Heart left ventricle (tissue), 13 donors: ENCODE data around the gene CHID1.

Experiments
- CTCF ChIP-seq, 12 donors: fragments of 200-600 bp; sonication (generic) in 4 of 12; IDR thresholded peaks; one replicate each; pipeline versions ENCODE4 v1.5.0 to v1.8.0; 2018 to 2022; ENCODE audit warnings: antibody characterized with exemption in 12 of 12, mild to moderate bottlenecking in 5 of 12
- POLR2A ChIP-seq, 2 donors: fragments of 450-650 bp; IDR thresholded peaks; one replicate each; pipeline ENCODE4 v1.6.1; 2017; ENCODE audit warnings: antibody characterized with exemption in 2 of 2, mild to moderate bottlenecking in 2 of 2, moderate library complexity in 2 of 2
- donor health status: ischemic (EF 13 %, LVEDD 7.1; RV severe dilation, severe dysfunction).
- donor health status: DM: no; HTN: yes; CAD: no.
- donor health status: DM: no; HTN: no; CAD: no.
- donor health status: ischemic (EF 25% LVEDD 6.9; RV normal size, moderate dysfunction).
- donor health status: ischemic (EF 25% LVEDD 5.7; RV mildly dilated, moderate dysfunction).
- donor health status: ischemic (EF 35%, LVEDD 5.7; RV mildly dilated, moderate dysfunction).
- donor health status: nonischemic (EF 11% LVEDD 7.7; RV severe dilation, severe dysfunction).
- donor health status: DM: yes; HTN: yes; CAD: no.
- donor health status: PGD.
- donor health status: ischemic (EF 29% LVEDD 5.4; RV normal size, mild dysfunction).
- donor health status: nonischemic (EF 23%, LVEDD 6.1; RV moderate dilation, normal function).

- no peak for TF ChIP-seq CTCF (IDR thresholded peaks at IDR 0.05)
- no peak for TF ChIP-seq POLR2A (IDR thresholded peaks at IDR 0.05)
Observed at GRCh38 chr11:839280-839623, 71.4 kb downstream of the CHID1 start.
